Measurements from ENCODE around the gene LCN6.
"Not testable (repeated sequence)": the region's sequence is repeated elsewhere in the genome, so short reads cannot be mapped to it uniquely, and the experiment has no call there.

The LCN6 gene

GRCh38 chr9:136762221-136762691 is 13.9 kb upstream of the LCN6 start:
- Histone ChIP-seq H3K4me3 (ENCODE audit: low read depth, low read length) (no peak overlapping the region), H3K9ac (ENCODE audit: low read depth, low read length) (no peak overlapping the region), H3K9me3 (ENCODE audit: control insufficient read depth, insufficient read depth, low read length) (no peaks in the 10 kb centered on the region), H3K27me3 (ENCODE audit: control insufficient read depth, insufficient read depth, low read length) (no peaks in the 10 kb centered on the region), H3K36me3 (ENCODE audit: control insufficient read depth, insufficient read depth, low read length) (no peaks in the 10 kb centered on the region), H3K4me1 (ENCODE audit: control insufficient read depth, insufficient read depth, low read length) (peaks cover 2% of the 10 kb centered on the region)

GRCh38 chr9:136761545-136761981 is 13.2 kb upstream of the LCN6 start:
- Histone ChIP-seq H3K9ac (ENCODE audit: low read depth, low read length) (no peak overlapping the region), H3K27me3 (ENCODE audit: control insufficient read depth, insufficient read depth, low read length) (no peaks in the 10 kb centered on the region), H3K36me3 (ENCODE audit: control insufficient read depth, insufficient read depth, low read length) (no peaks in the 10 kb centered on the region), H3K4me1 (ENCODE audit: control insufficient read depth, insufficient read depth, low read length) (peaks cover 2% of the 10 kb centered on the region), H3K4me3 (ENCODE audit: low read depth, low read length) (no peak overlapping the region), H3K9me3 (ENCODE audit: control insufficient read depth, insufficient read depth, low read length) (no peaks in the 10 kb centered on the region)

- H3K9me3 ChIP-seq (ENCODE audit: control insufficient read depth, insufficient read depth, low read length); H3K4me1 ChIP-seq (ENCODE audit: control insufficient read depth, insufficient read depth, low read length); H3K4me3 ChIP-seq (ENCODE audit: low read depth, low read length); H3K27me3 ChIP-seq (ENCODE audit: control insufficient read depth, insufficient read depth, low read length); H3K36me3 ChIP-seq (ENCODE audit: control insufficient read depth, insufficient read depth, low read length); H3K9ac ChIP-seq (ENCODE audit: low read depth, low read length): not testable (repeated sequence)
These were observed 12.7 kb upstream of the LCN6 start for GRCh38 chr9:136760834-136761544.

- Histone ChIP-seq H3K9ac (ENCODE audit: low read depth, low read length) (no peak overlapping the region), H3K4me3 (ENCODE audit: low read depth, low read length) (no peak overlapping the region), H3K9me3 (ENCODE audit: control insufficient read depth, insufficient read depth, low read length) (no peaks in the 10 kb centered on the region), H3K4me1 (ENCODE audit: control insufficient read depth, insufficient read depth, low read length) (peaks cover 2% of the 10 kb centered on the region), H3K36me3 (ENCODE audit: control insufficient read depth, insufficient read depth, low read length) (no peaks in the 10 kb centered on the region), H3K27me3 (ENCODE audit: control insufficient read depth, insufficient read depth, low read length) (no peaks in the 10 kb centered on the region)
These were observed 12.1 kb upstream of the LCN6 start for GRCh38 chr9:136760424-136760823.

GRCh38 chr9:136759436-136760325 is 11.4 kb upstream of the LCN6 start:
- no peak overlapping the region for H3K4me3 ChIP-seq (ENCODE audit: low read depth, low read length)
- H3K9me3 ChIP-seq (ENCODE audit: control insufficient read depth, insufficient read depth, low read length) = no peaks in the 10 kb centered on the region
- no peak overlapping the region for H3K9ac ChIP-seq (ENCODE audit: low read depth, low read length)
- H3K4me1 ChIP-seq (ENCODE audit: control insufficient read depth, insufficient read depth, low read length) = peaks cover 2% of the 10 kb centered on the region
- H3K36me3 ChIP-seq (ENCODE audit: control insufficient read depth, insufficient read depth, low read length) = no peaks in the 10 kb centered on the region
- no peaks in the 10 kb centered on the region for H3K27me3 ChIP-seq (ENCODE audit: control insufficient read depth, insufficient read depth, low read length)

- no peaks in the 10 kb centered on the region for H3K9me3 ChIP-seq (ENCODE audit: control insufficient read depth, insufficient read depth, low read length)
- H3K36me3 ChIP-seq (ENCODE audit: control insufficient read depth, insufficient read depth, low read length) = no peaks in the 10 kb centered on the region
- H3K27me3 ChIP-seq (ENCODE audit: control insufficient read depth, insufficient read depth, low read length) = no peaks in the 10 kb centered on the region
- H3K4me3 ChIP-seq (ENCODE audit: low read depth, low read length) = no peak overlapping the region
- H3K9ac ChIP-seq (ENCODE audit: low read depth, low read length) = no peak overlapping the region
- H3K4me1 ChIP-seq (ENCODE audit: control insufficient read depth, insufficient read depth, low read length) = peaks cover 2% of the 10 kb centered on the region
These were observed 10.7 kb upstream of the LCN6 start for GRCh38 chr9:136759001-136759400.

GRCh38 chr9:136757751-136758140 is 9.4 kb upstream of the LCN6 start:
- no peaks in the 10 kb centered on the region for H3K9me3 ChIP-seq (ENCODE audit: control insufficient read depth, insufficient read depth, low read length)
- H3K4me1 ChIP-seq (ENCODE audit: control insufficient read depth, insufficient read depth, low read length) = peaks cover 2% of the 10 kb centered on the region
- H3K27me3 ChIP-seq (ENCODE audit: control insufficient read depth, insufficient read depth, low read length) = no peaks in the 10 kb centered on the region
- no peak overlapping the region for H3K9ac ChIP-seq (ENCODE audit: low read depth, low read length)
- no peaks in the 10 kb centered on the region for H3K36me3 ChIP-seq (ENCODE audit: control insufficient read depth, insufficient read depth, low read length)
- H3K4me3 ChIP-seq (ENCODE audit: low read depth, low read length) = no peak overlapping the region

GRCh38 chr9:136757328-136757727 is 9.0 kb upstream of the LCN6 start:
- no peaks in the 10 kb centered on the region for H3K36me3 ChIP-seq (ENCODE audit: control insufficient read depth, insufficient read depth, low read length)
- H3K27me3 ChIP-seq (ENCODE audit: control insufficient read depth, insufficient read depth, low read length) = no peaks in the 10 kb centered on the region
- peaks cover 2% of the 10 kb centered on the region for H3K4me1 ChIP-seq (ENCODE audit: control insufficient read depth, insufficient read depth, low read length)
- no peaks in the 10 kb centered on the region for H3K9me3 ChIP-seq (ENCODE audit: control insufficient read depth, insufficient read depth, low read length)
- H3K4me3 ChIP-seq (ENCODE audit: low read depth, low read length) = no peak overlapping the region
- H3K9ac ChIP-seq (ENCODE audit: low read depth, low read length) = no peak overlapping the region

- no peaks in the 10 kb centered on the region for H3K9me3 ChIP-seq (ENCODE audit: control insufficient read depth, insufficient read depth, low read length)
- H3K9ac ChIP-seq (ENCODE audit: low read depth, low read length) = no peak overlapping the region
- H3K4me1 ChIP-seq (ENCODE audit: control insufficient read depth, insufficient read depth, low read length) = no peaks in the 10 kb centered on the region
- H3K36me3 ChIP-seq (ENCODE audit: control insufficient read depth, insufficient read depth, low read length) = no peaks in the 10 kb centered on the region
- no peak overlapping the region for H3K4me3 ChIP-seq (ENCODE audit: low read depth, low read length)
- no peaks in the 10 kb centered on the region for H3K27me3 ChIP-seq (ENCODE audit: control insufficient read depth, insufficient read depth, low read length)
These were observed 8.5 kb upstream of the LCN6 start for GRCh38 chr9:136756836-136757235.

GRCh38 chr9:136756134-136756438 is 7.8 kb upstream of the LCN6 start:
- no peak overlapping the region for H3K9ac ChIP-seq (ENCODE audit: low read depth, low read length)
- no peak overlapping the region for H3K4me3 ChIP-seq (ENCODE audit: low read depth, low read length)
- no peaks in the 10 kb centered on the region for H3K9me3 ChIP-seq (ENCODE audit: control insufficient read depth, insufficient read depth, low read length)
- H3K4me1 ChIP-seq (ENCODE audit: control insufficient read depth, insufficient read depth, low read length) = no peaks in the 10 kb centered on the region
- H3K36me3 ChIP-seq (ENCODE audit: control insufficient read depth, insufficient read depth, low read length) = no peaks in the 10 kb centered on the region
- no peaks in the 10 kb centered on the region for H3K27me3 ChIP-seq (ENCODE audit: control insufficient read depth, insufficient read depth, low read length)

GRCh38 chr9:136755302-136756133 is 7.2 kb upstream of the LCN6 start:
- not testable (repeated sequence) for H3K27me3 ChIP-seq (ENCODE audit: control insufficient read depth, insufficient read depth, low read length); H3K4me1 ChIP-seq (ENCODE audit: control insufficient read depth, insufficient read depth, low read length); H3K9ac ChIP-seq (ENCODE audit: low read depth, low read length)

More at GRCh38 chr9:136755302-136756133, 7.2 kb upstream of the LCN6 start:
- H3K36me3 ChIP-seq (ENCODE audit: control insufficient read depth, insufficient read depth, low read length); H3K4me3 ChIP-seq (ENCODE audit: low read depth, low read length); H3K9me3 ChIP-seq (ENCODE audit: control insufficient read depth, insufficient read depth, low read length): not testable (repeated sequence)

All from iPS-15b (cell line).